ENCODE results near the gene TMEM271.

The TMEM271 gene

GRCh38 chr4:548976-549375 lies 27.1 kb downstream of the TMEM271 start:
- DNase-seq (ENCODE audit: insufficient read length, low spot score), result no peak
- no peak for TF ChIP-seq POLR2A (IDR thresholded peaks at IDR 0.05; ENCODE audit: low read depth, low read length)
- FAIRE-seq, result no peak

GRCh38 chr4:545612-546011 lies 30.5 kb downstream of the TMEM271 start:
- DNase-seq (ENCODE audit: insufficient read length, low spot score) (no peak), FAIRE-seq (no peak)
- TF ChIP-seq POLR2A (IDR thresholded peaks at IDR 0.05; ENCODE audit: low read depth, low read length), result no peak

GRCh38 chr4:544386-545105 lies 31.5 kb downstream of the TMEM271 start:
- FAIRE-seq (no peak), DNase-seq (ENCODE audit: insufficient read length, low spot score) (no peak)
- TF ChIP-seq POLR2A (IDR thresholded peaks at IDR 0.05; ENCODE audit: low read depth, low read length), result no peak

- no peak for DNase-seq (ENCODE audit: insufficient read length, low spot score)
- FAIRE-seq, result no peak
- TF ChIP-seq POLR2A (IDR thresholded peaks at IDR 0.05; ENCODE audit: low read depth, low read length), result no peak
Measured at GRCh38 chr4:541271-541670, 34.8 kb downstream of the TMEM271 start.

GRCh38 chr4:538542-539142 lies 37.5 kb downstream of the TMEM271 start:
- TF ChIP-seq POLR2A (IDR thresholded peaks at IDR 0.05; ENCODE audit: low read depth, low read length), result no peak
- no peak for FAIRE-seq
- no peak for DNase-seq (ENCODE audit: insufficient read length, low spot score)

GRCh38 chr4:537436-538264 lies 38.4 kb downstream of the TMEM271 start:
- FAIRE-seq, result no peak
- no peak for TF ChIP-seq POLR2A (IDR thresholded peaks at IDR 0.05; ENCODE audit: low read depth, low read length)
- no peak for DNase-seq (ENCODE audit: insufficient read length, low spot score)

- FAIRE-seq, result no peak
- DNase-seq (ENCODE audit: insufficient read length, low spot score), result no peak
- no peak for TF ChIP-seq POLR2A (IDR thresholded peaks at IDR 0.05; ENCODE audit: low read depth, low read length)
Measured at GRCh38 chr4:536351-536972, 39.6 kb downstream of the TMEM271 start.

- DNase-seq (ENCODE audit: insufficient read length, low spot score) (no peak), FAIRE-seq (no peak)
- no peak for TF ChIP-seq POLR2A (IDR thresholded peaks at IDR 0.05; ENCODE audit: low read depth, low read length)
Measured at GRCh38 chr4:535924-536281, 40.2 kb downstream of the TMEM271 start.

GRCh38 chr4:535181-535923 lies 40.7 kb downstream of the TMEM271 start:
- FAIRE-seq (no peak), DNase-seq (ENCODE audit: insufficient read length, low spot score) (no peak)
- TF ChIP-seq POLR2A (IDR thresholded peaks at IDR 0.05; ENCODE audit: low read depth, low read length), result no peak

- no peak for TF ChIP-seq POLR2A (IDR thresholded peaks at IDR 0.05; ENCODE audit: low read depth, low read length)
- no peak for DNase-seq (ENCODE audit: insufficient read length, low spot score)
- FAIRE-seq, result no peak
Measured at GRCh38 chr4:534576-535151, 41.4 kb downstream of the TMEM271 start.

- FAIRE-seq, result no peak
- no peak for DNase-seq (ENCODE audit: insufficient read length, low spot score)
- no peak for TF ChIP-seq POLR2A (IDR thresholded peaks at IDR 0.05; ENCODE audit: low read depth, low read length)
Measured at GRCh38 chr4:534101-534575, 42.0 kb downstream of the TMEM271 start.

GRCh38 chr4:533318-534100 lies 42.6 kb downstream of the TMEM271 start:
- FAIRE-seq, result no peak
- no peak for TF ChIP-seq POLR2A (IDR thresholded peaks at IDR 0.05; ENCODE audit: low read depth, low read length)
- DNase-seq (ENCODE audit: insufficient read length, low spot score), result no peak
